Mucosa of rectum (tissue), 2 donors: ENCODE data around the gene BRSK1.

Source experiments
- H3K27ac ChIP-seq, 2 donors: one replicate each; pipeline ENCODE4 v1.7.0; 2013; ENCODE audit warnings: inconsistent platforms in 2 of 2, low read depth in 2 of 2, low read length in 2 of 2
- H3K27me3 ChIP-seq, 2 donors: one replicate each; pipeline ENCODE4 v1.7.0; 2013; ENCODE audit warnings: low read length in 2 of 2; ENCODE audit not compliant: control insufficient read depth in 2 of 2, insufficient read depth in 2 of 2
- H3K36me3 ChIP-seq, 2 donors: one replicate each; pipeline ENCODE4 v1.7.0; 2013; ENCODE audit warnings: low read length in 2 of 2; ENCODE audit not compliant: control insufficient read depth in 2 of 2, insufficient read depth in 2 of 2
- H3K4me1 ChIP-seq, 2 donors: one replicate each; pipeline ENCODE4 v1.7.0; 2013; ENCODE audit warnings: low read length in 2 of 2, mild to moderate bottlenecking in 1 of 2; ENCODE audit not compliant: control insufficient read depth in 2 of 2, insufficient read depth in 2 of 2
- H3K4me3 ChIP-seq, 2 donors: one replicate each; pipeline ENCODE4 v1.7.0; 2013; ENCODE audit warnings: low read length in 2 of 2
- H3K9ac ChIP-seq, 2 donors: one replicate each; pipeline ENCODE4 v1.7.0; 2013; ENCODE audit warnings: low read length in 2 of 2, low read depth in 1 of 2, mild to moderate bottlenecking in 1 of 2
- H3K9me3 ChIP-seq, 2 donors: one replicate each; pipeline ENCODE4 v1.7.0; 2013; ENCODE audit warnings: low read length in 2 of 2; ENCODE audit not compliant: control insufficient read depth in 2 of 2
- donor health status: healthy.
- donor health status: Normal muscosa, but diverticular disease.

Gene BRSK1

GRCh38 chr19:55283548-55284377 lies at the start of gene BRSK1:
BRSK1 (plus strand) TSS chr19:55283997; CDS start chr19:55284443, 446 bp downstream.
- no peaks in the 10 kb centered on the region for H3K9me3 ChIP-seq
- no peak within 1 kb of the TSS for H3K4me3 ChIP-seq
- no peak within 1 kb of the TSS for H3K9ac ChIP-seq
- peaks cover 0 to 7% of the 10 kb centered on the region in 2 donors for H3K27me3 ChIP-seq
- H3K27ac ChIP-seq: no peak within 1 kb of the TSS
- no peaks in the 10 kb centered on the region for H3K36me3 ChIP-seq
- peaks cover 5 to 6% of the 10 kb centered on the region in 2 donors for H3K4me1 ChIP-seq

- H3K27me3 ChIP-seq: no peaks in the 10 kb centered on the region
- no peak overlapping the region for H3K4me3 ChIP-seq
- no peaks in the 10 kb centered on the region for H3K9me3 ChIP-seq
- no peaks in the 10 kb centered on the region for H3K4me1 ChIP-seq
- peaks cover 71 to 82% of the 10 kb centered on the region in 2 donors for H3K36me3 ChIP-seq
- H3K9ac ChIP-seq: no peak overlapping the region
- no peak overlapping the region for H3K27ac ChIP-seq
Measured at GRCh38 chr19:55238030-55238429, 45.8 kb upstream of the BRSK1 start.

- Histone ChIP-seq H3K27ac (no peak overlapping the region), H3K9me3 (no peaks in the 10 kb centered on the region), H3K9ac (no peak overlapping the region), H3K36me3 (peaks cover 74 to 84% of the 10 kb centered on the region in 2 donors), H3K4me3 (no peak overlapping the region), H3K27me3 (no peaks in the 10 kb centered on the region), H3K4me1 (no peaks in the 10 kb centered on the region)
Measured at GRCh38 chr19:55239004-55239403, 44.8 kb upstream of the BRSK1 start.

- no peak overlapping the region for H3K9ac ChIP-seq
- H3K27ac ChIP-seq: no peak overlapping the region
- H3K4me3 ChIP-seq: no peak overlapping the region
- H3K9me3 ChIP-seq: no peaks in the 10 kb centered on the region
- peaks cover 85 to 88% of the 10 kb centered on the region in 2 donors for H3K36me3 ChIP-seq
- H3K27me3 ChIP-seq: no peaks in the 10 kb centered on the region
- no peaks in the 10 kb centered on the region for H3K4me1 ChIP-seq
Measured at GRCh38 chr19:55240713-55241020, 43.1 kb upstream of the BRSK1 start.

DNA sequence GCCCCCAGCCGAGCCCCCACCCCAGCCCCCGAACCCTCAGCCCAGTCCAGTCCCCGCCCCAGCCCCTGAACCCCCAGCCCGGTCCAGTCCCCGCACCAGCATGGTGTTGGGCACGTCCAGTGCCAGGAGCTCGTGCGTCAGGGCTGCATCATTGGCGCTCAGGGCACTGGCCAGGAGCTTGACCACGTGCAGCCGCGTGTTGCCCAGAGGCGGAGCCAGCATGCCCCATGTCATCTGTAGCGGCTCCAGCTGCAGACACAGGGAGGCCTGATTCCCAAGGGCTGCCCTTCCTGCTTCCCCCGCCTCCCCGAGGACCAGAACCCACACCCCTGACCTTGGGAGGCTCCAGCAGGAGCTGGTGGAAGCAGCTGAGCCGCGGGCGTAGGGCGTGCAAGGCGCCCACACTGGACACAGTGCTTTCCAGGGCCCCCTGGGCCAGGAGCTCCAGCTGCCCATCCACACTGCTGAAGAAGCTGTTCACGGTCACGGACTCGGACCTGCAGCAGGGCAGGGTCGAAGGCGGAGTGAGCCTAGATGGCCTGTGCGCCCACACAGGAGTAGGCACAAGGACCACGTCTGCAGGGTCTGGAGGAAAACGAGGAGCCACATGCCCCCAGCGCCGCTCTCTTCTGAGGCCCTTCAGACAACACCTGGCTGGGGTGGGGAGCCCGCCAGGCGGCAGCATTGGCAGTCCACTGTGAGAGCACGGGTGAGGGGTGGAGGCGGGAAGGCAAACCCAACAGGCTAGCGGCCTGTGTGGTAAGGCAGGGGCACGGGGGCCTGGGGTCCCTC lies 42.5 kb upstream of the BRSK1 start:
- Histone ChIP-seq H3K4me1 (no peaks in the 10 kb centered on the region), H3K27ac (no peak overlapping the region), H3K9ac (no peak overlapping the region), H3K9me3 (no peaks in the 10 kb centered on the region), H3K36me3 (peaks cover 85 to 87% of the 10 kb centered on the region in 2 donors), H3K27me3 (no peaks in the 10 kb centered on the region), H3K4me3 (no peak overlapping the region)

DNA sequence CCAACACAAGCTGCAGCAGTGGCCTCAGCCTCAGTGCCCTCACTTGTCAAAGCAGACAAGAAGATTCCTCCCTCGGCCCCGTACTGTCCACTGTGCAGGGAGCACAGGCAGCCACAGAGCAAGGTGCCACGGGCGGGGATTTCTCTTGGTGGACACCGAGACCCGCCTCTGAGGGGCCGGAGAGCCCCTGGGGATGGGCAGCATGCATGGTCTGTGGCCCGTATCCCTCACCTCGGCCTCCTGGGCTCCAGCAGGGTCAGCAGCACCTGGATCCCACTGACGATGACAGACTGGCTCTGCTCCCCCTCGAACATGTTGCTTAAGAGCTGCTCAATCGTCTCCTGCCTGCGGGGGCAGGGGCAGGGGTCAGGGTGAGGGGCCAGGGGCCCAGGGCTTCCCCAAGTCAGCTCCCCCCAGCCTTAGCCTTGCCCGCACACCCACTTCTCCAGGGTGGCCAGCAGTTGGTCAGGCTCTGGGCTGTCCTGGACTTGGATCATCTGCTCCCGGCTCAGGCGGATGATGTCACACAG lies 41.8 kb upstream of the BRSK1 start:
- no peaks in the 10 kb centered on the region for H3K27me3 ChIP-seq
- H3K27ac ChIP-seq: no peak overlapping the region
- peaks cover 0 to under 1% of the 10 kb centered on the region in 2 donors for H3K4me1 ChIP-seq
- H3K36me3 ChIP-seq: peaks cover 85% of the 10 kb centered on the region in 2 donors
- no peaks in the 10 kb centered on the region for H3K9me3 ChIP-seq
- H3K4me3 ChIP-seq: no peak overlapping the region
- H3K9ac ChIP-seq: no peak overlapping the region

DNA sequence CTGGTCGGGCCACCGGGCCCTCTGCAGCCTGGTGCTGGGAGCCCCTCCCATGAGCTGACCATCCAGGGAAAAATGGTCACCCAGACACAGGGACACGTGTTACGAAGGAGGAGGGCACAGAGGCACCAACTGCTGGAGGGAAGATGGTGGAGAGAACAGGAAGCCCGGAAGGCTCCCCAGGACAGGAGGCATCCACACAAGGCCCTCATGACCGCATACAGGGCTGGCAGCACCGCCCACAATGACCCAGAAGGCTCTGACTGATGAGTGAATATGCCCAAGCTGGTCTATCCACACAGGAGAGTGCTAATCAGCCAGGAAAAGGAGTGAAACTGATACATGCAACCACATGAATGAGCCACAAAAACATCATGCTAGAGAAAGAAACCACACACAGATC lies 41.3 kb upstream of the BRSK1 start:
- Histone ChIP-seq H3K4me3 (no peak overlapping the region), H3K9ac (no peak overlapping the region), H3K27me3 (no peaks in the 10 kb centered on the region), H3K9me3 (no peaks in the 10 kb centered on the region), H3K27ac (no peak overlapping the region), H3K36me3 (peaks cover 80 to 82% of the 10 kb centered on the region in 2 donors), H3K4me1 (peaks cover 5 to 6% of the 10 kb centered on the region in 2 donors)

DNA sequence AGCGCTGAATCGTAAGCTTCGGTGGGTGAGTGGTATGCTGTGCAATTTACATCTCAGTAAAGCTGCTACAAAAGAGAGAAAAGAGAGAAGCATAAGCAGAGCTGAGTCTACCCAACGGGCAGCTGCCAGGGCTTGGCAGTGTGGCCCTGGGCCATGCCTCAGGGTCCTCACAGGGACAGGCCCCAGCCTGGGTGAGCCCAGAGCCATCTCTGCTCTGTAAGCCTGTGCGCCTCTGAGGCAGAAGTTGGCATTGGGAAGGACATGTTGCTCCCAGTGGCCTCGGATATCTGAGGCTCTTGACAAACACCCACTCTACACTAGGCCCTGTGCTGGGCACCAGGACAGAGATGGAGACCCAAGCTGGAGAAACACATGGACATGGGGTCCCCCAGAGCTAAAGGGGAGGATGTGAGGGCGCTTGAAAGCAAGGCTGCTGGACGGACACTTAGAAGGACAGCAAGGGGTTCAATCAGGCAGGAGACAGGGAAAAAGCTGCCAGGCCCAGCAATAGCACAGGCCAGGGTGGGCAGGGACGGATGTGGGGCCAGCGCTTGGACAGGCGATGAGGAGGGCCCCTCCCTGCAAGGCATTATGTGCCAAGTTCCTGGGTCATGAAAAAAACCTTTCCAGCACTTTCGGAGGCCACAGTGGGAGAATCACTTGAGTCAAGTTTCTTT lies 39.7 kb upstream of the BRSK1 start:
- no peaks in the 10 kb centered on the region for H3K9me3 ChIP-seq
- no peaks in the 10 kb centered on the region for H3K27me3 ChIP-seq
- H3K27ac ChIP-seq: no peak overlapping the region
- H3K9ac ChIP-seq: no peak overlapping the region
- peaks cover 69 to 70% of the 10 kb centered on the region in 2 donors for H3K36me3 ChIP-seq
- peaks cover 20 to 21% of the 10 kb centered on the region in 2 donors for H3K4me1 ChIP-seq
- H3K4me3 ChIP-seq: no peak overlapping the region

- Histone ChIP-seq H3K27me3 (no peaks in the 10 kb centered on the region), H3K36me3 (peaks cover 56 to 59% of the 10 kb centered on the region in 2 donors), H3K9ac (no peak overlapping the region), H3K4me3 (no peak overlapping the region), H3K4me1 (peaks cover 24 to 30% of the 10 kb centered on the region in 2 donors), H3K9me3 (no peaks in the 10 kb centered on the region), H3K27ac (no peak overlapping the region)
Measured at GRCh38 chr19:55245236-55245904, 38.4 kb upstream of the BRSK1 start.
